ENCODE measurements around the gene PRKCSH. TPM values are rescaled to one million over a fixed set of nuclear protein-coding genes. Genes with fewer than 3 reads are reported as not detected.
"Not testable (repeated sequence)": the region's sequence is repeated elsewhere in the genome, so short reads cannot be mapped to it uniquely, and the experiment has no call there.

PRKCSH gene
- total RNA-seq, 4 donors from 2014 or later, result 81.0 to 141 (median 98.7) TPM

DNA sequence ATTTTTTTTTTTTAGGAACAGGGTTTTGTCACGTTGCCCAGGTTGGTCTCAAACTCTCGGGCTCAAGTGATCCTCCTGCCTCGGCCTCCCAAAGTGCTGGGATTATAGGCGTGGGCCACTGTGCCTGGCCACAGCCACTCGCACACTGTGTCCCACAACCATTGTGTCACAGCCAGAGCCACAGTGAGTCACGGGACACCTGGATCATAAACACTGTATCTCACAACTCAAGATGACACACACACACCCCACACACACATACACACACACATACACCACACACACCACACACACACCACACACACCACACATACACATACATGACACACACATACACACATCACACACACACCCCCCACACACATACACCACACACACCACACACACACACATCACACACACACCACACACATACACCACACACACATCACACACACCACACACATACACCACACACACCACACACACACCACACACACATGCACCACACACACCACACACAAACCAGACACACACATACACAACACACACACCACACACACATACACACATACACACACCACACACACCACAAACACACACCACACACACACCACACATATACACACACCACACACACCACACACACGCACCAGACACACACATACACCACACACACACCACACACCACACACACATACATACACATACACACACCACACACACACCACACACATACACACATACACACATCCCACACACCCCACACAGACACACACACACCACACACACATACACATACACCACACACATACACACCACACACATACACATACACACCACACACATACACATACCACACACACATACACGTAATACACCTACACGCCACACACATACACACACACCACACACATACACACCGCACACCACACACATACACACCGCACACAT is 29.2 kb downstream of the PRKCSH start:
- Histone ChIP-seq H3K9me3 (no peaks in the 10 kb centered on the region), H3K4me3 (no peak overlapping the region), H3K27me3 (peaks cover 0 to 28% (median 0%) of the 10 kb centered on the region in 4 donors), H3K4me1 (no peaks in the 10 kb centered on the region), H3K36me3 (no peaks in the 10 kb centered on the region), H3K27ac (replicated peaks in 1 of 4) (no peak overlapping the region)
- WGBS, result 78% methylated on average over 9 of the region's 11 CpGs
- intact Hi-C loops (cut with DNase I), result no loop called here
- no peak for DNase-seq (ENCODE audit: extremely low spot score)
- no peak for TF ChIP-seq POLR2A (IDR thresholded peaks at IDR 0.05; ENCODE audit: low read depth)
- TF ChIP-seq POLR2AphosphoS5 (IDR thresholded peaks at IDR 0.05), result no peak
- TF ChIP-seq EP300 (IDR thresholded peaks at IDR 0.05), result no peak
- TF ChIP-seq, protein P1, sequence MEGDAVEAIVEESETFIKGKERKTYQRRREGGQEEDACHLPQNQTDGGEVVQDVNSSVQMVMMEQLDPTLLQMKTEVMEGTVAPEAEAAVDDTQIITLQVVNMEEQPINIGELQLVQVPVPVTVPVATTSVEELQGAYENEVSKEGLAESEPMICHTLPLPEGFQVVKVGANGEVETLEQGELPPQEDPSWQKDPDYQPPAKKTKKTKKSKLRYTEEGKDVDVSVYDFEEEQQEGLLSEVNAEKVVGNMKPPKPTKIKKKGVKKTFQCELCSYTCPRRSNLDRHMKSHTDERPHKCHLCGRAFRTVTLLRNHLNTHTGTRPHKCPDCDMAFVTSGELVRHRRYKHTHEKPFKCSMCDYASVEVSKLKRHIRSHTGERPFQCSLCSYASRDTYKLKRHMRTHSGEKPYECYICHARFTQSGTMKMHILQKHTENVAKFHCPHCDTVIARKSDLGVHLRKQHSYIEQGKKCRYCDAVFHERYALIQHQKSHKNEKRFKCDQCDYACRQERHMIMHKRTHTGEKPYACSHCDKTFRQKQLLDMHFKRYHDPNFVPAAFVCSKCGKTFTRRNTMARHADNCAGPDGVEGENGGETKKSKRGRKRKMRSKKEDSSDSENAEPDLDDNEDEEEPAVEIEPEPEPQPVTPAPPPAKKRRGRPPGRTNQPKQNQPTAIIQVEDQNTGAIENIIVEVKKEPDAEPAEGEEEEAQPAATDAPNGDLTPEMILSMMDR (IDR thresholded peaks at IDR 0.05), result no peak

DNA sequence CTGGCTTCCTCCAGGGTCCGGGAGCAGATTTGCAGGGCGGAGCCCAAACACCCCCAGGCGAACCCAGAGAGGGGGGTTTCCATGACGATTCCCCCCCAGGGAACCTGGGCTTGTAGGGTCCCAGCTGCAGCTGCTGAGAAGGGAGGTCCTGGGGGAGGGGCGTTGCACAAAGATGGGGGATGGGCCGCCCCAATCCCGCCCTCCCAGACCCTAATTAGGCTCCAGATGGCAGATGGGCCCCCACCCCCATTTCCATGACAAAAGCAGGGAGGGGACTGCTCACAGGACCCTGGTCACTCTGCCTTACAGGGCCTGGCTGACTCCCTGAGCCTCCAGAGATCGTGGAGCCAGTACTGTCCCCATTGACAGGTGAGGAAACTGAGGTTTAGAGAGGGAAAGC is 30.2 kb downstream of the PRKCSH start:
- no CpG with 5 or more reads among the region's 8 CpGs for WGBS
- H3K9me3 ChIP-seq, result no peaks in the 10 kb centered on the region
- no peaks in the 10 kb centered on the region for H3K36me3 ChIP-seq
- intact Hi-C loops (cut with DNase I), result no loop called here
- no peak overlapping the region for H3K27ac ChIP-seq (replicated peaks in 1 of 4)
- H3K27me3 ChIP-seq, result peaks cover 0 to 26% (median 0%) of the 10 kb centered on the region in 4 donors
- no peaks in the 10 kb centered on the region for H3K4me1 ChIP-seq
- no peak for DNase-seq (ENCODE audit: extremely low spot score)
- no peak overlapping the region for H3K4me3 ChIP-seq
- no peak for TF ChIP-seq POLR2AphosphoS5 (IDR thresholded peaks at IDR 0.05)
- no peak for TF ChIP-seq POLR2A (IDR thresholded peaks at IDR 0.05; ENCODE audit: low read depth)
- TF ChIP-seq EP300 (IDR thresholded peaks at IDR 0.05), result no peak
- TF ChIP-seq, protein P1 (IDR thresholded peaks at IDR 0.05), result no peak

DNA sequence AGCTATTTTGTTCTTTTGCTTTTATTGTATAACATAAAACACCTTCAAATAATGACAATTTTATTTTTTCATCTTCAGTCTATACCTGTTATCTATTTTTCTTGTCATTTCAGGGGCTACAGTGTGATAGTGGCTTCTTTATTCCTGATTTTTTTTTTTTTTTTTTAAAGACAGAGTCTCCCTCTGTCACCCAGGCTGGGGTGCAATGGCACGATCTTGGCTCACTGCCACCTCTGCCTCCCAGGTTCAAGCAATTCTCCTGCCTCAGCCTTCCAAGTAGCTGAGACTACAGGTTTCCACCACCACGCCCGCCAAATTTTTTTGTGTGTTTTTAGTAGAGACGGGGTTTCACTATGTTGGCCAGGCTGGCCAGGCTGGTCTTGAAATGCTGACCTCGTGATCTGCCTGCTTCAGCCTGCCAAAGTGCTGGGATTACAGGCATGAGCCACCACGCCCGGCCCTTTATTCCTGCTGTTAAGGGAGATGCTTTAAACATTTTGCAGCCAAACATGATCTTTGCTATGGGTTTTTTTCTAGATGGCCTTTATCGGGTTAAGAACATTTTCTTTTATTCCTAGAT is 32.9 kb downstream of the PRKCSH start:
- H3K9me3 ChIP-seq; H3K27ac ChIP-seq (replicated peaks in 1 of 4); DNase-seq (ENCODE audit: extremely low spot score); H3K4me3 ChIP-seq; intact Hi-C loops (cut with DNase I); H3K4me1 ChIP-seq; H3K36me3 ChIP-seq: not testable (repeated sequence)
- WGBS, result 73% methylated on average over 8 of the region's 8 CpGs
- peaks cover 0 to 31% (median 0%) of the 10 kb centered on the region in 4 donors for H3K27me3 ChIP-seq

DNA sequence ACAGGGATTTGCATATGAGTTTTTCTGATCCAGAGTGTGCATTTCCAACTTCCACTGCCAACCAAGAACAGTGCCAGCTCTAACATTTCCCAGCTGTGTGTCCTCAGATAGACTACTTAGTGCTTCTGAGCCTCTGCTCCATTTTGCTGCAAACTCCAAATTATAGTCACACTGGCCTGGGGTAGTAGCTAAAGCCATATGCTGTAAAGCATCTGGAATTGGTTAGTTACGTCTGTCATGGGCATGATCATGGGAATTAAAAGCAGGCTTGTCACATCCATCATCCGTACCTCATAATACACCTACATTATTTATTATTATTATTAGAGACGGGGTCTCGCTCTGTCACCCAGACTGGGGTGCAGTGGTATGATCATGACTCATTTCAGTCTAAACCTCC is 38.3 kb downstream of the PRKCSH start:
- intact Hi-C loops (cut with DNase I), result no loop called here
- no peaks in the 10 kb centered on the region for H3K9me3 ChIP-seq
- WGBS, result 55% methylated on average over 4 of the region's 4 CpGs

DNA sequence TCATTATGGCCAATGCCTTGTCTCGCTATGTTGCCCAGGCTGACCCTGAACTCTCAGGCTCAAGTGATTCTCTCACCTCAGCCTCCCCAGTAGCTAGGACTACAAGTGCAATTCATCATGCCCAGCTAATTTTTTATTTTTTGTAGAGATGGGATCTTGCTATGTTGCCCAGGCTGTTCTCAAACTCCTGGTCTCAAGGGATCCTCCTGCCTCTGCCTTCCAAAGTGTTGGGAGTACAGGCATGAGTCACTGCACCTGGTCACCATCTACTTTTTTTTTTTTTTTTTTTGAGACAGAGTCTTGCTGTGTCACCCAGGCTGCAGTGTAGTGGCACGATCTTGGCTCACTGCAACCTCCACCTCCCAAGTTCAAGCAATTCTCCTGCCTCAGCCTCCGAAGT is 39.9 kb downstream of the PRKCSH start:
- DNase-seq (ENCODE audit: extremely low spot score); H3K27ac ChIP-seq (replicated peaks in 1 of 4); H3K4me3 ChIP-seq; H3K9me3 ChIP-seq; H3K36me3 ChIP-seq; intact Hi-C loops (cut with DNase I): not testable (repeated sequence)
- H3K27me3 ChIP-seq, result peaks cover 0 to 23% (median 11%) of the 10 kb centered on the region in 4 donors
- H3K4me1 ChIP-seq, result peaks cover 11 to 14% (median 13%) of the 10 kb centered on the region in 4 donors
- WGBS, result 95% methylated on average over 3 of the region's 3 CpGs

More for the DNA sequence above, 38.3 kb downstream of the PRKCSH start:
- no peak overlapping the region for H3K4me3 ChIP-seq
- H3K4me1 ChIP-seq, result no peaks in the 10 kb centered on the region
- TF ChIP-seq POLR2AphosphoS5 (IDR thresholded peaks at IDR 0.05) (no peak), POLR2A (IDR thresholded peaks at IDR 0.05; ENCODE audit: low read depth) (no peak), EP300 (IDR thresholded peaks at IDR 0.05) (no peak)
- TF ChIP-seq, protein P1 (IDR thresholded peaks at IDR 0.05), result no peak
- H3K27ac ChIP-seq (replicated peaks in 1 of 4), result no peak overlapping the region
- H3K36me3 ChIP-seq, result no peaks in the 10 kb centered on the region
- no peak for DNase-seq (ENCODE audit: extremely low spot score)
- H3K27me3 ChIP-seq, result peaks cover 0 to 16% (median 0%) of the 10 kb centered on the region in 4 donors

Measured in esophagus muscularis mucosa (tissue), 4 donors.